ENCODE results near the gene TEF.

GRCh38 chr22:41334215-41334614 lies 47.5 kb upstream of the TEF start:
- no peak for TF ChIP-seq POLR2A (conservative IDR thresholded peaks at IDR 0.05)
- TF ChIP-seq C11orf30 (IDR thresholded peaks at IDR 0.05; ENCODE audit: low read depth) = no peak
- TF ChIP-seq TFAM (CRISPR knock-in tag; conservative IDR thresholded peaks at IDR 0.05) = no peak
- TF ChIP-seq YY1 (IDR thresholded peaks at IDR 0.05; ENCODE audit: borderline replicate concordance in 1 of 3, control insufficient read depth in 1 of 3, extremely low read depth in 1 of 3, insufficient read depth in 3 of 3, insufficient read length in 1 of 3, insufficient replicate concordance in 2 of 3, low read depth in 1 of 3, low read length in 2 of 3) = no peak
- TF ChIP-seq ZNF174 (CRISPR knock-in tag; IDR thresholded peaks at IDR 0.05) = no peak
- no peak for TF ChIP-seq POLR2AphosphoS5 (IDR thresholded peaks at IDR 0.05; ENCODE audit: control insufficient read depth, insufficient read depth, low read depth, low read length)
- no peak for TF ChIP-seq EZH2 (IDR thresholded peaks at IDR 0.05; ENCODE audit: borderline replicate concordance, low read depth, low read length)
- no peak for TF ChIP-seq CTCF (IDR thresholded peaks at IDR 0.05 in 2 of 3, conservative IDR thresholded peaks at IDR 0.05 in 1 of 3; ENCODE audit: insufficient read depth in 2 of 3, low read depth in 1 of 3, low read length in 3 of 3)
- no peak for TF ChIP-seq ZNF398 (CRISPR knock-in tag; IDR thresholded peaks at IDR 0.05)
- TF ChIP-seq FOXK2 (conservative IDR thresholded peaks at IDR 0.05 in 1 of 2, IDR thresholded peaks at IDR 0.05 in 1 of 2; ENCODE audit: low read depth in 2 of 2) = no peak
- TF ChIP-seq TAF15 (IDR thresholded peaks at IDR 0.05; ENCODE audit: low read depth, low read length) = no peak
- no peak for TF ChIP-seq MLX (CRISPR knock-in tag; conservative IDR thresholded peaks at IDR 0.05)
- no peak for TF ChIP-seq MED1 (CRISPR knock-in tag; IDR thresholded peaks at IDR 0.05; ENCODE audit: borderline replicate concordance)
